HEK293 (cell line): Measurements from ENCODE around the gene PRKAB1.

Experiments
- CTCF ChIP-seq: fragments of 450-650 bp; formaldehyde crosslinking; IDR thresholded peaks from 2 replicates; pipeline ENCODE4 v1.5.1; 2016; ENCODE audit warnings: missing biosample characterization, missing genetic modification characterization
- PATZ1 ChIP-seq: fragments of 450-650 bp; formaldehyde crosslinking; IDR thresholded peaks from 2 replicates; pipeline ENCODE4 v1.5.1; 2016; ENCODE audit warnings: missing biosample characterization, missing genetic modification characterization
- PBX3 ChIP-seq: sonication (generic); formaldehyde crosslinking; IDR thresholded peaks from 2 replicates; pipeline ENCODE4 v1.8.1; 2022; ENCODE audit warnings: mild to moderate bottlenecking, moderate library complexity, missing genetic modification reagents
- SP7 ChIP-seq: fragments of 450-650 bp; formaldehyde crosslinking; IDR thresholded peaks from 2 replicates; pipeline ENCODE4 v1.5.1; 2016; ENCODE audit warnings: missing biosample characterization, missing genetic modification characterization
- ZBTB21 ChIP-seq: fragments of 450-650 bp; formaldehyde crosslinking; IDR thresholded peaks from 2 replicates; pipeline ENCODE4 v1.5.1; 2017; ENCODE audit warnings: missing biosample characterization, missing genetic modification characterization
- ZNF37A ChIP-seq: fragments of 450-650 bp; IDR thresholded peaks from 2 replicates; pipeline ENCODE4 v1.5.1; 2018; ENCODE audit warnings: missing biosample characterization, missing genetic modification characterization
- ZNF391 ChIP-seq: fragments of 450-650 bp; formaldehyde crosslinking; IDR thresholded peaks from 2 replicates; pipeline ENCODE4 v1.5.1; 2016; ENCODE audit warnings: low read depth, missing biosample characterization, missing genetic modification characterization, borderline replicate concordance
- ZNF514 ChIP-seq: fragments of 450-650 bp; formaldehyde crosslinking; IDR thresholded peaks from 2 replicates; pipeline ENCODE4 v1.5.1; 2016; ENCODE audit warnings: missing biosample characterization, missing genetic modification characterization
- ZNF610 ChIP-seq: fragments of 450-650 bp; formaldehyde crosslinking; IDR thresholded peaks from 2 replicates; pipeline ENCODE4 v1.5.1; 2016; ENCODE audit warnings: missing biosample characterization, missing genetic modification characterization, borderline replicate concordance
- ZSCAN30 ChIP-seq: fragments of 450-650 bp; IDR thresholded peaks from 2 replicates; pipeline ENCODE4 v1.5.1; 2018; ENCODE audit warnings: missing biosample characterization, mild to moderate bottlenecking, missing genetic modification characterization, moderate library complexity
- TF ChIP-seq, protein P1 (sequence below): fragments of 450-650 bp; IDR thresholded peaks from 2 replicates; pipeline ENCODE4 v1.5.1; 2018; ENCODE audit warnings: missing biosample characterization, missing genetic modification characterization
- TF ChIP-seq, protein P2 (sequence below): IDR thresholded peaks from 2 replicates; pipeline ENCODE4 v1.6.1; 2011; ENCODE audit warnings: mild to moderate bottlenecking, low read depth, low read length, borderline replicate concordance
- TF ChIP-seq, protein P3 (sequence below): fragments of 450-650 bp; formaldehyde crosslinking; IDR thresholded peaks from 2 replicates; pipeline ENCODE4; 2016; ENCODE audit warnings: missing biosample characterization, missing genetic modification characterization
- TF ChIP-seq, protein P4 (sequence below): fragments of 450-650 bp; formaldehyde crosslinking; IDR thresholded peaks from 2 replicates; pipeline ENCODE4 v1.5.1; 2016; ENCODE audit warnings: missing biosample characterization, missing genetic modification characterization, low read depth

DNA sequence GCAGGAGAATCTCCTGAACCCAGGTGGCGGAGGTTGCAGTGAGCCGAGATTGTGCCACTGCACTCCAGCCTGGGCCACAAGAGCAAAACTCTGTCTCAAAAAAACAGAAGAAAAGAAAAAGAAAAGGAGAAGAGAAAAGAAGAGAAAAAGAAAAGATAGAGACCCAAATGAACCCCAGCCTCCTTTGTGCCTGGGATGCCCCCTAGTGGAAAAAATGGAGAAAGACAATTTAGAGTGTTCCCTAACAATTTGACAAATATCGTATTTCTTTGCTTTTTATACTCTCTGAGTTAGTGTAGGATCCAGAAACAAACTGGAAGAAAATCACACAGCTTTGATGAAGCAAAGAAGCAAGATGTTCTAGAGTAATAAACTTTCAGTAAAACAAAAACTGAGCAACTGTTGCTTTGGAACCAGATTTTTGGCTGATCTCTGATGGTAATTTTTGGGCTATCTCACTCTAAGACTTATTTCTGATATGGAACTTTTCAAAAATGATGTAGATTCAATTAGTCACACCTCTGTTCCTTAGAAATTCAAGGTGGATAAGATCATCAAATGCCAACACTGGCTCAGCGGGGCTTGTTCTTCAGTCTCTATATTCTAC is 18.6 kb upstream of the PRKAB1 start:
- TF ChIP-seq ZNF37A (tag by site-specific recombination) (no peak), SP7 (tag by site-specific recombination) (no peak), ZBTB21 (tag by site-specific recombination) (no peak), CTCF (tag by site-specific recombination) (peak; percentile 53; the same call in 1 of the 2 replicates), ZNF514 (tag by site-specific recombination) (no peak), ZNF610 (tag by site-specific recombination) (no peak), ZSCAN30 (tag by site-specific recombination) (no peak), PATZ1 (tag by site-specific recombination) (no peak), ZNF391 (tag by site-specific recombination) (no peak), PBX3 (no peak)
- TF ChIP-seq, protein P1, sequence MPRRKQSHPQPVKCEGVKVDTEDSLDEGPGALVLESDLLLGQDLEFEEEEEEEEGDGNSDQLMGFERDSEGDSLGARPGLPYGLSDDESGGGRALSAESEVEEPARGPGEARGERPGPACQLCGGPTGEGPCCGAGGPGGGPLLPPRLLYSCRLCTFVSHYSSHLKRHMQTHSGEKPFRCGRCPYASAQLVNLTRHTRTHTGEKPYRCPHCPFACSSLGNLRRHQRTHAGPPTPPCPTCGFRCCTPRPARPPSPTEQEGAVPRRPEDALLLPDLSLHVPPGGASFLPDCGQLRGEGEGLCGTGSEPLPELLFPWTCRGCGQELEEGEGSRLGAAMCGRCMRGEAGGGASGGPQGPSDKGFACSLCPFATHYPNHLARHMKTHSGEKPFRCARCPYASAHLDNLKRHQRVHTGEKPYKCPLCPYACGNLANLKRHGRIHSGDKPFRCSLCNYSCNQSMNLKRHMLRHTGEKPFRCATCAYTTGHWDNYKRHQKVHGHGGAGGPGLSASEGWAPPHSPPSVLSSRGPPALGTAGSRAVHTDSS: no peak
- TF ChIP-seq, protein P2, sequence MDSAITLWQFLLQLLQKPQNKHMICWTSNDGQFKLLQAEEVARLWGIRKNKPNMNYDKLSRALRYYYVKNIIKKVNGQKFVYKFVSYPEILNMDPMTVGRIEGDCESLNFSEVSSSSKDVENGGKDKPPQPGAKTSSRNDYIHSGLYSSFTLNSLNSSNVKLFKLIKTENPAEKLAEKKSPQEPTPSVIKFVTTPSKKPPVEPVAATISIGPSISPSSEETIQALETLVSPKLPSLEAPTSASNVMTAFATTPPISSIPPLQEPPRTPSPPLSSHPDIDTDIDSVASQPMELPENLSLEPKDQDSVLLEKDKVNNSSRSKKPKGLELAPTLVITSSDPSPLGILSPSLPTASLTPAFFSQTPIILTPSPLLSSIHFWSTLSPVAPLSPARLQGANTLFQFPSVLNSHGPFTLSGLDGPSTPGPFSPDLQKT: no peak
- TF ChIP-seq, protein P3, sequence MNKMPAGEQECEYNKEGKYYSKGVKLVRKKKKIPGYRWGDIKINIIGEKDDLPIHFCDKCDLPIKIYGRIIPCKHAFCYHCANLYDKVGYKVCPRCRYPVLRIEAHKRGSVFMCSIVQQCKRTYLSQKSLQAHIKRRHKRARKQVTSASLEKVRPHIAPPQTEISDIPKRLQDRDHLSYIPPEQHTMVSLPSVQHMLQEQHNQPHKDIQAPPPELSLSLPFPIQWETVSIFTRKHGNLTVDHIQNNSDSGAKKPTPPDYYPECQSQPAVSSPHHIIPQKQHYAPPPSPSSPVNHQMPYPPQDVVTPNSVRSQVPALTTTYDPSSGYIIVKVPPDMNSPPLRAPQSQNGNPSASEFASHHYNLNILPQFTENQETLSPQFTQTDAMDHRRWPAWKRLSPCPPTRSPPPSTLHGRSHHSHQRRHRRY: no peak
- TF ChIP-seq, protein P4, sequence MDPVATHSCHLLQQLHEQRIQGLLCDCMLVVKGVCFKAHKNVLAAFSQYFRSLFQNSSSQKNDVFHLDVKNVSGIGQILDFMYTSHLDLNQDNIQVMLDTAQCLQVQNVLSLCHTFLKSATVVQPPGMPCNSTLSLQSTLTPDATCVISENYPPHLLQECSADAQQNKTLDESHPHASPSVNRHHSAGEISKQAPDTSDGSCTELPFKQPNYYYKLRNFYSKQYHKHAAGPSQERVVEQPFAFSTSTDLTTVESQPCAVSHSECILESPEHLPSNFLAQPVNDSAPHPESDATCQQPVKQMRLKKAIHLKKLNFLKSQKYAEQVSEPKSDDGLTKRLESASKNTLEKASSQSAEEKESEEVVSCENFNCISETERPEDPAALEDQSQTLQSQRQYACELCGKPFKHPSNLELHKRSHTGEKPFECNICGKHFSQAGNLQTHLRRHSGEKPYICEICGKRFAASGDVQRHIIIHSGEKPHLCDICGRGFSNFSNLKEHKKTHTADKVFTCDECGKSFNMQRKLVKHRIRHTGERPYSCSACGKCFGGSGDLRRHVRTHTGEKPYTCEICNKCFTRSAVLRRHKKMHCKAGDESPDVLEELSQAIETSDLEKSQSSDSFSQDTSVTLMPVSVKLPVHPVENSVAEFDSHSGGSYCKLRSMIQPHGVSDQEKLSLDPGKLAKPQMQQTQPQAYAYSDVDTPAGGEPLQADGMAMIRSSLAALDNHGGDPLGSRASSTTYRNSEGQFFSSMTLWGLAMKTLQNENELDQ (tag by site-specific recombination): no peak
